Measurements from ENCODE around the gene CEP78.
"Not testable (repeated sequence)": the region's sequence is repeated elsewhere in the genome, so short reads cannot be mapped to it uniquely, and the experiment has no call there.

CEP78 gene

GRCh38 chr9:78284181-78284580, 48.3 kb downstream of the CEP78 start:
- in situ Hi-C loops (cut with HindIII; ENCODE audit: low sequenced_read_pairs) = not testable (repeated sequence)

GRCh38 chr9:78286125-78286524, 50.2 kb downstream of the CEP78 start:
- in situ Hi-C loops (cut with HindIII; ENCODE audit: low sequenced_read_pairs) = no loop called here

- in situ Hi-C loops (cut with HindIII; ENCODE audit: low sequenced_read_pairs) = no loop called here
Observed at GRCh38 chr9:78286946-78287388, 51.1 kb downstream of the CEP78 start.

GRCh38 chr9:78288214-78288892, 52.5 kb downstream of the CEP78 start:
- in situ Hi-C loops (cut with HindIII; ENCODE audit: low sequenced_read_pairs) = no loop called here

- in situ Hi-C loops (cut with HindIII; ENCODE audit: low sequenced_read_pairs) = no loop called here
Observed at GRCh38 chr9:78289474-78289873, 53.6 kb downstream of the CEP78 start.

- in situ Hi-C loops (cut with HindIII; ENCODE audit: low sequenced_read_pairs) = no loop called here
Observed at GRCh38 chr9:78291240-78291925, 55.5 kb downstream of the CEP78 start.

GRCh38 chr9:78292026-78292425, 56.2 kb downstream of the CEP78 start:
- in situ Hi-C loops (cut with HindIII; ENCODE audit: low sequenced_read_pairs) = no loop called here

GRCh38 chr9:78292716-78293497, 57.0 kb downstream of the CEP78 start:
- in situ Hi-C loops (cut with HindIII; ENCODE audit: low sequenced_read_pairs) = no loop called here

GRCh38 chr9:78294290-78295176, 58.7 kb downstream of the CEP78 start:
- in situ Hi-C loops (cut with HindIII; ENCODE audit: low sequenced_read_pairs) = no loop called here

- in situ Hi-C loops (cut with HindIII; ENCODE audit: low sequenced_read_pairs) = no loop called here
Observed at GRCh38 chr9:78295177-78295575, 59.3 kb downstream of the CEP78 start.

GRCh38 chr9:78295731-78296130, 59.9 kb downstream of the CEP78 start:
- in situ Hi-C loops (cut with HindIII; ENCODE audit: low sequenced_read_pairs) = no loop called here

GRCh38 chr9:78296201-78296892, 60.5 kb downstream of the CEP78 start:
- in situ Hi-C loops (cut with HindIII; ENCODE audit: low sequenced_read_pairs) = no loop called here

- in situ Hi-C loops (cut with HindIII; ENCODE audit: low sequenced_read_pairs) = no loop called here
Observed at GRCh38 chr9:78296893-78297671, 61.2 kb downstream of the CEP78 start, which contains the start of gene PSAT1. Gene PSAT1, plus strand, starts transcription at chr9:78297125. Its CDS starts 86 bp downstream, at chr9:78297211.

GRCh38 chr9:78297672-78297961, 61.7 kb downstream of the CEP78 start:
- in situ Hi-C loops (cut with HindIII; ENCODE audit: low sequenced_read_pairs) = no loop called here

GRCh38 chr9:78298046-78298765, 62.3 kb downstream of the CEP78 start:
- in situ Hi-C loops (cut with HindIII; ENCODE audit: low sequenced_read_pairs) = no loop called here

GRCh38 chr9:78300209-78300608, 64.3 kb downstream of the CEP78 start:
- in situ Hi-C loops (cut with HindIII; ENCODE audit: low sequenced_read_pairs) = no loop called here

- in situ Hi-C loops (cut with HindIII; ENCODE audit: low sequenced_read_pairs) = no loop called here
Observed at GRCh38 chr9:78301466-78301865, 65.6 kb downstream of the CEP78 start.

- in situ Hi-C loops (cut with HindIII; ENCODE audit: low sequenced_read_pairs) = no loop called here
Observed at GRCh38 chr9:78303377-78304062, 67.6 kb downstream of the CEP78 start.
